CD4-positive, alpha-beta T cell treated with Interleukin-21 for 1 hour (primary cell): Measurements from ENCODE around the gene NUBP2.
A peak's percentile ranks its signal among the peaks of the same experiment; 100 is the strongest.

Source experiments
- DNase-seq: peaks from one replicate; pipeline ENCODE4 v3.0.0-alpha.2; 2020

Gene NUBP2

GRCh38 chr16:1772908-1773702 is 9.7 kb upstream of the NUBP2 start, which contains the start of gene MRPS34:
TSS of gene MRPS34 (minus strand) at chr16:1773134. CDS start at chr16:1773119, 15 bp downstream.
- DNase-seq: peak; percentile 86

DNA sequence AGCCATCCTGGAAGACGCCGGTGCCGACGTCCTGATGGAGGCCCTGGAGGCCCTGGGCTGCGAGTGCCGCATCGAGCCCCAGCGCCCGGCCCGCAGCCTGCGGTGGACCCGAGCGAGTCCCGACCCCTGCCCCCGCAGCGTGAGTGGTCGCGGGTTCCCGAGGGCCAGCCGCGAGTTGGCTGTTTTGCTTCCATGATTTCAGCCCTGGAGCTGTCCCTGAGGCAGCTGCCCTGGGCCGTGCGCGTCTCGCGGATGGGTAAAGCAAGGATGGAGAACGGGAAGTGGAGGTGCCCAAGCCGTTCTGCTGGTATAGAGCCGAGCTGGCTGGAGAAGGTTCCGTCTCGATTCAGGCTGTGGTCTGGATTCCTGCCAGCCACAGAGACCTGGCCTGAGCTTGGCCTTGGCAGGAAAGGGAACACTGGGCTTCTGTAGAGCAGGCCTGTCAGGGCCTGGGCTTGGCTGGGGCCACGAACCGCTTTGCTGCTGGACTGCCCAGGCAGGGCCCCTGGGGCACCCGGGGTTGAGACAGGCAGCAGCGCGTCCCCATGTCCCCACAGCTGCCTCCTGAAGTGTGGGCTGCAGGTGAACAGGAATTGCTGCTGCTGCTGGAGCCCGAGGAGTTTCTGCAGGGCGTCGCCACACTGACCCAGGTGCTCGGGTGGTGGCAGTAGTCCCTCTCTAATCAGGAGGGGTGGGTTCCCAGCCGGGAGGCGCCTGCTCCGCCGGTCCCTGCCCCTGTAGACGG is 8.9 kb upstream of the NUBP2 start:
- DNase-seq: peak; percentile 22

- no peak for DNase-seq
Observed at GRCh38 chr16:1774448-1774780, 8.3 kb upstream of the NUBP2 start.

- DNase-seq: no peak
Observed at GRCh38 chr16:1775006-1775845, 7.5 kb upstream of the NUBP2 start.

DNA sequence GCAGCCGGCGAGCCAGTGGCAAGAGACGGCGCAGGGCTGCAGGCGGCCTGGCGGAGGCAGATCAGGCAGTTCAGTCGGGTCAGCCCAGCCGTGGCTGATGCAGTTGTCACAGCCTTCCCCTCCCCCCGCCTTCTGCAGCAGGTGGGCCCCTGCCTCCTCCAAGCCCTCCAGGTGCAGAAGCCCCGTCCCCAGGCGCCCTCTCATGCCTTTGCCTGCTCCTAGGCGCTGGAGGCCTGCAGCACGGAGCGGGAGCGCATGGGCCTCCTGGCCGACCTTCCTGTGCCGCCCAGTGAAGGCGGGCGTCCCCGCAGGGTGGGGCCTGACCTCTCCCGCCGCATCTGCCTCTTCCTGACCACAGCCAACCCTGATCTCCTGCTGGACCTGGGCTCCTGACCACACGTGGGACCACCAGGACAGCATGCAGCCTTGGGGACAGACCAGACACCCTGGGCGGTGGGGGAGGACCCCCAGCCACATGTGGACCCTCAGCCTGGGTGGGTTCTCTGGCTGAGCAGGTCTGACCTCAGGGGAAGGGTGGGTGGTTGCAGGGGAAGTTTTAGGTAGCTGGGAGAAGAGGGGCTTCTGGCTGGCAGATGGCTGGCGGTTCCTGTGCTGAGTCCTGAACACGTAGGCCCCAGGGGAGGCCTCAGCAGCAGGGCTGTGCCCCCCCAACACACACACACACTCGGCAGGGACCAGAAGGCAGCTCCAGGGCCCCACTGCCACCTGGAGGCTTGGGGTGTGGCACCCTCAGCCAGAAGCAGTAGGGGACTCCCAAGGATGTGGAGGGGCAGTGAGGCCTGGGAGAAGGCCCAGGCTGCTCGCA is 6.7 kb upstream of the NUBP2 start:
- DNase-seq: no peak

- no peak for DNase-seq
Observed at GRCh38 chr16:1776672-1776955, 6.1 kb upstream of the NUBP2 start.

DNA sequence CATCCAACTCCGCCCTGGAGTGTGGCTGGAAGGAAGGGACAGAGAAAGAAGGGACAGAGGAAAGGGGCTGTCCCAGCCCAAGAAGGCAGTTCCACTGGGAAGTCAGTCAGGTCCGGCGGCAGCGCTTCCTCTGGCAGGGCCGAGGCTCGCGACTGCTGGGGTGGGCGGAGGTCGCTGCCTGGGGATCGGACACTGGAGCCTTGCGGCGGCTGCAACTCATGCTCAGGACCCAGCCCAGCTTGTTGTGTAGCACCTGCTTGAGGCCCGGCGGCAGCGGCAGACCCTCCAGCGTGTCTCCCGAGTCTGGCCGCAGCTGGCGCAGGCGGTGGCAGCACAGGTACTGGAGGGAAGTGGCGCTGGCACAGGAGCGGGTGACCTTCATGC is 5.8 kb upstream of the NUBP2 start:
- no peak for DNase-seq

GRCh38 chr16:1777375-1778199 is 5.2 kb upstream of the NUBP2 start:
- no peak for DNase-seq

- no peak for DNase-seq
Observed at GRCh38 chr16:1778200-1779179, 4.3 kb upstream of the NUBP2 start.

GRCh38 chr16:1779234-1779701 is 3.5 kb upstream of the NUBP2 start:
- DNase-seq: no peak

DNA sequence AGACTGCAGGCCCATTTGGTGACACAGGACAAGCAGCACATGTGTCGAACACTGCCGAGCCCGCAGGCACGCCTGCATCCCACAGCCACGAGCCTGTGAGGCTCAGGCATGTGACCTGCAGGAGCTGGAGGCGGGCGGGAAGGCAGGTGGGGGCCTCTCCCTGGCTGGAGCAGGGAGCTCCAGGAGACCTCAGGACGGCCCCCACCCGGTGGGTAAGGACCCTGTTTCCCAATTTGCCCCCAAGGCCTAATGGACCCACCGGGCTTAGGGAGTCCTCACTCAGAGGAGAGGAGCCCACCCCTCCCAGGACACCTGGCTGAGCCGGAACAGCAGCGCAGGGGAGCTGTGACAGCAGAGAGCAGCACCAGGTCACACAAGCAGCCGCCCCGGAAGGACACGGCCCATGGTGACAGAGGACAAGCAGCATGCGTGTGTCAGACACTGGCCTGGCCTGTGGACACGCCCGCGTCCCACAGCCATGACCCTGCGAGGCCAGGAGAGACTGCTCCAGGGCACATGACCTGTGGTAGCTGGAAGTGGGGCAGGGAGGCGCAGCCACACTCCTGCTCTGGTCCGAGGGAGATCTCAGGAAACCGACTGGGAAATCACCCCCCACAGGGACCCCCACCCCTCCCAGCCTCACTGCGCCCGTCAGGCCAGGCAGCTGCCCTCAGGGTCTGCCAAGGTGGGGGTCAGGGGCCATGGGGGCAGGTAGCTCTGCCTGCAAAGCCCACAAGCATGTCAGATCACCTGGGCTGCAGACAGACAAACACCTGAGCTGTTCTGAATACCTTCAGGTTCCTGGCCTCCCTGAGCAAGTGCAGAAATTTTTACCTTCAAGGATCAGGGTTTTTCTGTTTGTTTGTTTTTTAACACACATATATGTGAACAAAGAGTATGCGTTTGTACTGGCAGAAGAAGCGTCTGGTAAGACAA is 2.8 kb upstream of the NUBP2 start:
- no peak for DNase-seq

DNA sequence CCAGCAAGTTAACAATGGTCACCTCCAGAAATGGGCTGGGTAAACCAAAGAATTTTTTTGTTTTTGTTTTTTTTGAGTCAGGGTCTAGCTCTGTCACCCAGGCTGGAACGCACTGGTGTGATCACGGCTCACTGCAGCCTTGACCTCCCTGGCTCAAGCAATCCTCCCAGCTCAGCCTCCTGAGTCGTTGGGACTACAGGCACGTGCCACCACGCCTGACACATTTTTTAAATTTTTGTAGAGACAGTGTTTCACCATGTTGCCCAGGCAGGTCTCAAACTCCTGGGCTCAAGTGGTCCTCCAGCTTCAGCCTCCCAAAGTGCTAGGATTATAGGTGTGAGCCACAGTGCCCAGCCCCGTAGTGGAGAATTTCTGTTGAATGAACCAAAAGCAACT is 2.1 kb upstream of the NUBP2 start:
- DNase-seq: no peak

DNA sequence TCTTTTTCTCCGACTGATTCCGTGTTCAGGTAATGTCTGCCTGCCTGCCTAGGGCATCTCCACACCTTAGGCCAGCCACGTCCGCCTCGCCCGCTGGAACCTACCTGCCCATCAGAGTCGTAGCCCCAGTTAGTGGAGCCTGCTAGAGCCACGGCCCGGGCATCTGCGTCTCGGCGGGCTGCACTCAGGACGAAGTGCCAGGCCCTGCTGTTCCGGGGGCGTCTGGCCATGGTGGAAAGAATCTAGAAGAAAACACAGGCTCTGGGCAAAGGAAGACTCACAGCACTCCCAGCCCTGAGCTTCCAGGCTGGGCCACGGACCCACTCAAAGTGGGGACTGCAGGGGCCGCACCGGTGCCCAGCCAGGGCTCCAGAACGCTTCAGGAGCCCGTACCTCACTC is 1.5 kb upstream of the NUBP2 start:
- DNase-seq: no peak

GRCh38 chr16:1781758-1782407 is 877 bp upstream of the NUBP2 start:
- peak; percentile 28 for DNase-seq

DNA sequence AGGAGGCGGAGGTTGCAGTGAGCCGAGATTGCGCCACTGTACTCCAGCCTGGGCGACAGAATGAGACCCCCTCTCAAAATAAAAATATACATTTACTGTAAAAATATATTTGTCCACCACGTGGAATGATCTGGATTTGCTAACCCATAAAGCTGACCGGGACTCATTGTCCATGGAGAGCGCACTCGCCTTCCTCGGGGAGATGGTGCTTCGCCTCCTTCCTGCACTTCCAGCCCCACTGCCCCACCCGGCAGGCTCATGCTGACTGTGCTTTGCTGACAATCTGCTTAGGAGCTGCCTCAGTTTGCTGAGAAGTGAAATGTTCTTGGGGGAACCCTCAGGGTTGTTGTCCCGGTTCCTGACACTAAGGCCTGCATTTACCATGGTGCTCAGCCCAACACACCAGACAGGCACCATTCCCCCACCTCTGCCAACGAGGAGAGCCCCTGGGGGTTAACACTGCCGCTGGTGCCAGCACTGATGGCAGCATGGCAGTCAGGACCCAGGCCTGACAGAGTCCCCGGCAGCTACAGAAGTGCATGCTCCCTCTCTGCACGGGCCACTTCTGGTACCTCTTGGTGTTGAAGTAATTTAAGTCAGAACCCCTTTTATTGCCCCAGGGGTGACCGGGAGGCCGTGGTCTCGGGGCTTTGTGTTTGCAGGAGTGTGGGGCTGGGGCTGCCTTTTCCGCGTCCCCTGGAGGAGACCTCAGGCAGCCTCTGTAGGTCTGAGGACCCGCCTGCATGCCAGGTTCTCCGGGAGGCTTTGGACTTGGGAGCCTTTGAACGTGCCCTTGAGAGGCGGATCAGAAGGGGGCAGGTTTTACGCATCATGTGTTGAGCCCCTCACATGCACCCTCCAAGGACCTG is 2.5 kb downstream of the NUBP2 start:
- no peak for DNase-seq

DNA sequence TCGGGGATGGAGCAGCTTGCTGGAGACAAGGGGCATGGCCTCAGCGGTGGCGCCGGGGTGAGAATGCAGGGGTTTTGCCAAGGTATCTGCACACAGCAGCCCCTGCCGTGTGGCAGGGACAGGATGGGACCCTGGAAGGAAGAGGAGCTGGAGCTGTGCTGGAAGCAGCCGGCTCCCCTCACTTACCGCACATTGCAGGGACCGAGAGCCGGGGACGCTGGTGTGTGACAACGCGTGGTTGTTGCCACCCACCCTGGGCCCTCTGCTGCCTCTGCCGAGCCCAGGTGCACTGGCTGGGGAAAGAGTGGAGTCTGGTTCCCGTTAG is 3.0 kb downstream of the NUBP2 start:
- DNase-seq: no peak

- DNase-seq: no peak
Observed at GRCh38 chr16:1786242-1787055, 3.7 kb downstream of the NUBP2 start.
